Measurements from ENCODE around the gene RPS26.
"Not testable (repeated sequence)": the region's sequence is repeated elsewhere in the genome, so short reads cannot be mapped to it uniquely, and the experiment has no call there.

RPS26 gene

GRCh38 chr12:56038022-56038655 lies 3.6 kb upstream of the RPS26 start:
- no peak overlapping the region for H3K4me3 ChIP-seq (ENCODE audit: low read depth, low read length, poor library complexity, severe bottlenecking)
- no peak overlapping the region for H3K27ac ChIP-seq (ENCODE audit: low read depth, low read length, poor library complexity, severe bottlenecking)
- H3K9ac ChIP-seq (ENCODE audit: low read length), result no peak overlapping the region
- no peaks in the 10 kb centered on the region for H3F3A ChIP-seq (ENCODE audit: insufficient read depth, low read length)
- H3K9me3 ChIP-seq (ENCODE audit: low read length), result no peaks in the 10 kb centered on the region
- H3K4me1 ChIP-seq (ENCODE audit: insufficient read depth, low read length, severe bottlenecking), result peaks cover 15% of the 10 kb centered on the region
- no peaks in the 10 kb centered on the region for H3K9me2 ChIP-seq (ENCODE audit: low read depth, low read length)
- no peak overlapping the region for H3K4me2 ChIP-seq (ENCODE audit: low read length)
- H3K36me3 ChIP-seq (ENCODE audit: insufficient read depth, low read length), result peaks cover 8% of the 10 kb centered on the region
- no peak for TF ChIP-seq EZH2 (IDR thresholded peaks at IDR 0.05; ENCODE audit: borderline replicate concordance, low read length)
- TF ChIP-seq, protein P1, sequence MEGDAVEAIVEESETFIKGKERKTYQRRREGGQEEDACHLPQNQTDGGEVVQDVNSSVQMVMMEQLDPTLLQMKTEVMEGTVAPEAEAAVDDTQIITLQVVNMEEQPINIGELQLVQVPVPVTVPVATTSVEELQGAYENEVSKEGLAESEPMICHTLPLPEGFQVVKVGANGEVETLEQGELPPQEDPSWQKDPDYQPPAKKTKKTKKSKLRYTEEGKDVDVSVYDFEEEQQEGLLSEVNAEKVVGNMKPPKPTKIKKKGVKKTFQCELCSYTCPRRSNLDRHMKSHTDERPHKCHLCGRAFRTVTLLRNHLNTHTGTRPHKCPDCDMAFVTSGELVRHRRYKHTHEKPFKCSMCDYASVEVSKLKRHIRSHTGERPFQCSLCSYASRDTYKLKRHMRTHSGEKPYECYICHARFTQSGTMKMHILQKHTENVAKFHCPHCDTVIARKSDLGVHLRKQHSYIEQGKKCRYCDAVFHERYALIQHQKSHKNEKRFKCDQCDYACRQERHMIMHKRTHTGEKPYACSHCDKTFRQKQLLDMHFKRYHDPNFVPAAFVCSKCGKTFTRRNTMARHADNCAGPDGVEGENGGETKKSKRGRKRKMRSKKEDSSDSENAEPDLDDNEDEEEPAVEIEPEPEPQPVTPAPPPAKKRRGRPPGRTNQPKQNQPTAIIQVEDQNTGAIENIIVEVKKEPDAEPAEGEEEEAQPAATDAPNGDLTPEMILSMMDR (IDR thresholded peaks at IDR 0.05; ENCODE audit: low read length), result no peak
- no peaks in the 10 kb centered on the region for H3K27me3 ChIP-seq (ENCODE audit: insufficient read depth, low read length)
- peaks cover 13% of the 10 kb centered on the region for H3K79me2 ChIP-seq (ENCODE audit: insufficient read depth, low read length)
- no peaks in the 10 kb centered on the region for H4K20me1 ChIP-seq (ENCODE audit: insufficient read depth, low read length)
- no peak overlapping the region for H2AFZ ChIP-seq (ENCODE audit: low read length)

GRCh38 chr12:56040151-56040550 lies 1.6 kb upstream of the RPS26 start:
- no peak overlapping the region for H3K27ac ChIP-seq (ENCODE audit: low read depth, low read length, poor library complexity, severe bottlenecking)
- no peaks in the 10 kb centered on the region for H3F3A ChIP-seq (ENCODE audit: insufficient read depth, low read length)
- H3K9ac ChIP-seq (ENCODE audit: low read length), result no peak overlapping the region
- TF ChIP-seq, protein P1 (IDR thresholded peaks at IDR 0.05; ENCODE audit: low read length), result no peak
- no peak for TF ChIP-seq EZH2 (IDR thresholded peaks at IDR 0.05; ENCODE audit: borderline replicate concordance, low read length)
- no peaks in the 10 kb centered on the region for H3K9me3 ChIP-seq (ENCODE audit: low read length)
- peaks cover 27% of the 10 kb centered on the region for H3K36me3 ChIP-seq (ENCODE audit: insufficient read depth, low read length)
- no peaks in the 10 kb centered on the region for H3K27me3 ChIP-seq (ENCODE audit: insufficient read depth, low read length)
- H3K79me2 ChIP-seq (ENCODE audit: insufficient read depth, low read length), result peaks cover 17% of the 10 kb centered on the region
- H3K4me3 ChIP-seq (ENCODE audit: low read depth, low read length, poor library complexity, severe bottlenecking), result no peak overlapping the region
- H3K9me2 ChIP-seq (ENCODE audit: low read depth, low read length), result no peaks in the 10 kb centered on the region
- H3K4me1 ChIP-seq (ENCODE audit: insufficient read depth, low read length, severe bottlenecking), result peaks cover 22% of the 10 kb centered on the region
- no peaks in the 10 kb centered on the region for H4K20me1 ChIP-seq (ENCODE audit: insufficient read depth, low read length)
- no peak overlapping the region for H3K4me2 ChIP-seq (ENCODE audit: low read length)
- H2AFZ ChIP-seq (ENCODE audit: low read length), result no peak overlapping the region

GRCh38 chr12:56040963-56041551 lies 661 bp upstream of the RPS26 start:
- Histone ChIP-seq H2AFZ (ENCODE audit: low read length) (peak overlapping the region; percentile 32; the same call in 1 of the 2 replicates), H3K36me3 (ENCODE audit: insufficient read depth, low read length) (peaks cover 36% of the 10 kb centered on the region), H3K4me1 (ENCODE audit: insufficient read depth, low read length, severe bottlenecking) (peaks cover 22% of the 10 kb centered on the region), H3K9me3 (ENCODE audit: low read length) (no peaks in the 10 kb centered on the region), H3K9ac (ENCODE audit: low read length) (peak overlapping the region; percentile 62), H3K4me3 (ENCODE audit: low read depth, low read length, poor library complexity, severe bottlenecking) (peak overlapping the region; percentile 56), H3K4me2 (ENCODE audit: low read length) (peak overlapping the region; percentile 73), H3K27me3 (ENCODE audit: insufficient read depth, low read length) (no peaks in the 10 kb centered on the region), H3K79me2 (ENCODE audit: insufficient read depth, low read length) (peaks cover 17% of the 10 kb centered on the region), H3K9me2 (ENCODE audit: low read depth, low read length) (no peaks in the 10 kb centered on the region), H3K27ac (ENCODE audit: low read depth, low read length, poor library complexity, severe bottlenecking) (peak overlapping the region; percentile 40), H3F3A (ENCODE audit: insufficient read depth, low read length) (no peaks in the 10 kb centered on the region), H4K20me1 (ENCODE audit: insufficient read depth, low read length) (no peaks in the 10 kb centered on the region)
- TF ChIP-seq, protein P1 (IDR thresholded peaks at IDR 0.05; ENCODE audit: low read length), result no peak
- TF ChIP-seq EZH2 (IDR thresholded peaks at IDR 0.05; ENCODE audit: borderline replicate concordance, low read length), result no peak

GRCh38 chr12:56042430-56042813 lies 704 bp downstream of the RPS26 start:
- not testable (repeated sequence) for H3F3A ChIP-seq (ENCODE audit: insufficient read depth, low read length)
- peak overlapping the region; percentile 87 for H3K4me3 ChIP-seq (ENCODE audit: low read depth, low read length, poor library complexity, severe bottlenecking)

More at GRCh38 chr12:56042430-56042813, 704 bp downstream of the RPS26 start:
- H3K79me2 ChIP-seq (ENCODE audit: insufficient read depth, low read length), result peaks cover 17% of the 10 kb centered on the region
- H3K27ac ChIP-seq (ENCODE audit: low read depth, low read length, poor library complexity, severe bottlenecking), result peak overlapping the region; percentile 65
- H4K20me1 ChIP-seq (ENCODE audit: insufficient read depth, low read length); H2AFZ ChIP-seq (ENCODE audit: low read length); H3K27me3 ChIP-seq (ENCODE audit: insufficient read depth, low read length); H3K9me3 ChIP-seq (ENCODE audit: low read length); H3K9me2 ChIP-seq (ENCODE audit: low read depth, low read length): not testable (repeated sequence)
- H3K4me2 ChIP-seq (ENCODE audit: low read length), result peak overlapping the region; percentile 96
- peaks cover 38% of the 10 kb centered on the region for H3K36me3 ChIP-seq (ENCODE audit: insufficient read depth, low read length)
- H3K4me1 ChIP-seq (ENCODE audit: insufficient read depth, low read length, severe bottlenecking), result peaks cover 30% of the 10 kb centered on the region
- H3K9ac ChIP-seq (ENCODE audit: low read length), result peak overlapping the region; percentile 81

All from OCI-LY1 (cell line).